Activated CD4-positive, alpha-beta memory T cell treated with anti-CD3 and anti-CD28 coated beads, Interleukin-2, amount 10 ng/mL, durations not matched to agents 7 days and 5 days (primary cell): ENCODE measurements around the gene CHST15. TPM values are rescaled to one million over a fixed set of nuclear protein-coding genes. Genes with fewer than 3 reads are reported as not detected.

Source experiments
- CTCF ChIA-PET: fragments of 350-600 bp; sonication (Branson Sonifier 250); formaldehyde crosslinking; loops from one replicate; lab custom pipeline; 2021; ENCODE audit warnings: antibody characterized with exemption, inconsistent platforms; lab: Charles Lee
- POLR2A ChIA-PET: fragments of 350-600 bp; sonication (Branson Sonifier 250); formaldehyde crosslinking; loops from one replicate; lab custom pipeline; 2021; ENCODE audit warnings: antibody characterized with exemption; lab: Charles Lee
- DNase-seq: peaks from one replicate; pipeline ENCODE4 v3.0.0-alpha.2; 2020
- H3K27ac Mint-ChIP-seq: one replicate; pipeline ENCODE4 v1.8.0; 2021; ENCODE audit warnings: mild to moderate bottlenecking, mixed read lengths
- H3K27me3 Mint-ChIP-seq: one replicate; pipeline ENCODE4 v1.8.0; 2021; ENCODE audit warnings: mixed read lengths
- H3K36me3 Mint-ChIP-seq: one replicate; pipeline ENCODE4 v1.8.0; 2021; ENCODE audit warnings: low read depth, mixed read lengths
- H3K4me1 Mint-ChIP-seq: one replicate; pipeline ENCODE4 v1.8.0; 2021; ENCODE audit warnings: mixed read lengths
- H3K4me3 Mint-ChIP-seq: one replicate; pipeline ENCODE4 v1.8.0; 2021; ENCODE audit warnings: mild to moderate bottlenecking, mixed read lengths
- H3K9me3 Mint-ChIP-seq: one replicate; pipeline ENCODE4 v1.8.0; 2021; ENCODE audit warnings: mixed read lengths
- total RNA-seq, 2 experiments: library from RNA; stranded (reverse); gene quantifications; one replicate each; pipeline ENCODE4 v1.2.3, GENCODE V29; 2021

The CHST15 gene
- total RNA-seq, 2 experiments from 2014 or later = 0.10 to 0.20 TPM

GRCh38 chr10:124025660-124026588, 67.5 kb downstream of the CHST15 start:
- H3K27ac Mint-ChIP-seq = no peak overlapping the region
- no peaks in the 10 kb centered on the region for H3K4me1 Mint-ChIP-seq
- H3K4me3 Mint-ChIP-seq = no peak overlapping the region
- no peaks in the 10 kb centered on the region for H3K36me3 Mint-ChIP-seq
- ChIA-PET CTCF (no interaction called here), POLR2A (no interaction called here)
- no peaks in the 10 kb centered on the region for H3K9me3 Mint-ChIP-seq
- no peak for DNase-seq
- H3K27me3 Mint-ChIP-seq = peaks cover 4% of the 10 kb centered on the region

- H3K4me1 Mint-ChIP-seq = no peaks in the 10 kb centered on the region
- no peak for DNase-seq
- CTCF ChIA-PET = no interaction called here
Observed at GRCh38 chr10:124025152-124025551, 68.2 kb downstream of the CHST15 start.

DNA sequence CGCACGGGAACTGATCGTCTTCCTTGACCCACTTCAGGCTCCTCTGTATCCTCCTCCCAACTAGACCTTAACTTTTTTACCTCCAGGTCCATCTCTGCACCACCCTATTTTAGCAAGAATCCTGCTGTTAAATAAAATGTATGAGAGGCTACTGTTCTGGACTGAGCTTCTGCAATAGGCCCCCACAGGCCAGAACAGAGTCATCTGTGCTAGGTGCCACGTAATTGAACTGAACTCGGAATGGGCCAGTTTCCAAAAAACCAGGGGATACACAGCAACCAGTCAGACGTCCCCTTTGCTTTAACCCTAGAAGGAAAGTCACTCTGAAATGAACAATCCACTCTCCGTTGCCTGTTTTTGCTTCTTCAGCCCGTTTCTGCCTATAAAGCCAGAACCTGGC, 71.3 kb downstream of the CHST15 start:
- CTCF ChIA-PET = no interaction called here
- H3K4me3 Mint-ChIP-seq = no peak overlapping the region
- peaks cover 4% of the 10 kb centered on the region for H3K27me3 Mint-ChIP-seq
- no peak for DNase-seq
- H3K36me3 Mint-ChIP-seq = no peaks in the 10 kb centered on the region
- H3K9me3 Mint-ChIP-seq = no peaks in the 10 kb centered on the region
- H3K4me1 Mint-ChIP-seq = no peaks in the 10 kb centered on the region
- POLR2A ChIA-PET = no interaction called here
- no peak overlapping the region for H3K27ac Mint-ChIP-seq

More at GRCh38 chr10:124025152-124025551, 68.2 kb downstream of the CHST15 start:
- Mint-ChIP-seq H3K27me3 (peaks cover 4% of the 10 kb centered on the region), H3K36me3 (no peaks in the 10 kb centered on the region), H3K27ac (no peak overlapping the region), H3K9me3 (no peaks in the 10 kb centered on the region), H3K4me3 (no peak overlapping the region)
- POLR2A ChIA-PET = no interaction called here

- Mint-ChIP-seq H3K9me3 (no peaks in the 10 kb centered on the region), H3K4me3 (no peak overlapping the region), H3K27ac (no peak overlapping the region), H3K27me3 (peaks cover 2% of the 10 kb centered on the region), H3K36me3 (no peaks in the 10 kb centered on the region), H3K4me1 (no peaks in the 10 kb centered on the region)
- ChIA-PET CTCF (no interaction called here), POLR2A (no interaction called here)
- DNase-seq = no peak
Observed at GRCh38 chr10:124020981-124021815, 72.2 kb downstream of the CHST15 start.

DNA sequence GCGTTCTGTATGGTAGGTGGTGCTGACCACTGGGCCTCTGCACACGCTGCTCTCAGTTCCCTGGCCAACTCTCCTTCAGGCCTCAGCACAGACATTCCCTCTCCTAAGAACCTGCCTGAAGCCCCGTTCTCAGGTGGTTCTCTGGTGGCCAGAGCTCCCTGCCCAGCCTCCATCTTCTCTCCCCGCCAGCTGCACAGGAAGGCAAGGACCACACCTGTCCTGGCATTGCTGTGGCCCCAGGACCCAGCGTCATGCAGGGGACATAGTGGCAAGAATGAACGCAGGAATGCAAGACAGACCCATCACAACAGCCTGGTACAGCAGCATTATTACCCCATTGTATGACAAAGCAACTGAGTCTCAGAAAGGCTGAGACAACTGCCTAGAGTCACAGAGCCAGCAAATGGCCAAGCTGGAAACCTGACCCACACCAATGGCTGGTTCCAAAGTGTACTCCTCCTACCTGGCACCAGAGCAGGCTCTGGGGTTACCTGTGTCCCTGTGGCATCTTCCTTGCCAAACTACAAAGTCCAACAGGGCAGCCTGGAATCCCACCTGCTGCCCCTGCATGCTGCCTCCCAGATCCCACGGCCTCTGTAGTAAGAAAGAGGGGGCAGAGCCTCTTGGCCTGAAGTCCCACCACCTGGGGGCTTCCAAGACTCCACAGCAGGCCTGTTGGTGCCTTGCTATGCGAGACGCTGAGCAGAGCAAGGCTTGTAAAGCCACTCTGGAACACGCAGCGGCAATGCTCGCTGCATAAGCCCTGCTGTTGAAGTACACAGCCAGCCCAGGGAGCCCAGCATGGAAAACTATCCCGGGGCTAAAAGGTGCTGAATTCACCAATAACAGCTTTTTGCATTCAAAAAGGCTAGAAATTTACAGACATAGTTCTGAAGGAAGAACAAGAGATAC, 73.3 kb downstream of the CHST15 start:
- H3K36me3 Mint-ChIP-seq = no peaks in the 10 kb centered on the region
- CTCF ChIA-PET = no interaction called here
- H3K27me3 Mint-ChIP-seq = peaks cover 2% of the 10 kb centered on the region
- no peak for DNase-seq
- H3K4me1 Mint-ChIP-seq = no peaks in the 10 kb centered on the region
- no peak overlapping the region for H3K27ac Mint-ChIP-seq
- POLR2A ChIA-PET = no interaction called here
- no peak overlapping the region for H3K4me3 Mint-ChIP-seq
- H3K9me3 Mint-ChIP-seq = no peaks in the 10 kb centered on the region

DNA sequence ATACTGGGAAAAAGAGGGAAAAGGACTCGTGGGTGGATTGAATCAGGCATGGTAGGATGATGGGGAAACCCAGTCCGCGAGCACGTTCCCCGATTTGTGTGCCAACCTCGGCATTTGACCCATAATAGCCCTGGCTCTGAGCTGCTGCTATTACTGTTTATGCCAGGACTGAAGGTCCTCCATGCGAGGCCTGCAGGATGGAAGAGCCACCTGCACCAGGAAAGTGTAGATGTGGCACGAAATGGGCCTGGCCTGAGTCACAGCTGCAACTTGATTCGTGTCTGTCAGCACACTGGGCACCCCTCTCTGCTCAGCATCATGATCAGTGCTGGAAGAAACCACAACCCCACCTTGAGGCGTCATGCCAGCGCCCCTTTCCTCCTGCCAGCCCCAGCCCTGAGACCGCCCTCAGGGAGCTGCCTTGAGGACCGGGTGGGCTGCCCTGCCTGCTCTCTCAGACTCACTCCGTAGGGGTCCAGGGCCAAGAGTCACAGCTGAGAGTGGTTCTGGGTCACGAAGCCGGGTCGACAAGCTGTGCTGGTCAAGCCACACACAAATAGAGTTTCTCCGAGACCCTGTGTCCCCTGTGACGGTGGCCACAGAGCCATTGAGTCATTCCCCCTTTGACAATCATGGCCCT, 74.4 kb downstream of the CHST15 start:
- Mint-ChIP-seq H3K36me3 (no peaks in the 10 kb centered on the region), H3K4me1 (no peaks in the 10 kb centered on the region), H3K4me3 (no peak overlapping the region), H3K27me3 (peaks cover 2% of the 10 kb centered on the region), H3K9me3 (peaks cover under 1% of the 10 kb centered on the region), H3K27ac (no peak overlapping the region)
- CTCF ChIA-PET = no interaction called here
- POLR2A ChIA-PET = no interaction called here
- no peak for DNase-seq

- peaks cover 2% of the 10 kb centered on the region for H3K27me3 Mint-ChIP-seq
- H3K27ac Mint-ChIP-seq = no peak overlapping the region
- H3K36me3 Mint-ChIP-seq = no peaks in the 10 kb centered on the region
- H3K9me3 Mint-ChIP-seq = peaks cover 4% of the 10 kb centered on the region
- ChIA-PET CTCF (no interaction called here), POLR2A (no interaction called here)
- no peak for DNase-seq
- H3K4me3 Mint-ChIP-seq = no peak overlapping the region
- H3K4me1 Mint-ChIP-seq = no peaks in the 10 kb centered on the region
Observed at GRCh38 chr10:124017729-124018128, 75.7 kb downstream of the CHST15 start.

GRCh38 chr10:124016804-124017375, 76.5 kb downstream of the CHST15 start:
- no peak overlapping the region for H3K27ac Mint-ChIP-seq
- DNase-seq = no peak
- peaks cover 4% of the 10 kb centered on the region for H3K9me3 Mint-ChIP-seq
- CTCF ChIA-PET = no interaction called here
- POLR2A ChIA-PET = no interaction called here
- H3K4me1 Mint-ChIP-seq = no peaks in the 10 kb centered on the region
- no peak overlapping the region for H3K4me3 Mint-ChIP-seq
- no peaks in the 10 kb centered on the region for H3K36me3 Mint-ChIP-seq
- H3K27me3 Mint-ChIP-seq = peaks cover 2% of the 10 kb centered on the region

DNA sequence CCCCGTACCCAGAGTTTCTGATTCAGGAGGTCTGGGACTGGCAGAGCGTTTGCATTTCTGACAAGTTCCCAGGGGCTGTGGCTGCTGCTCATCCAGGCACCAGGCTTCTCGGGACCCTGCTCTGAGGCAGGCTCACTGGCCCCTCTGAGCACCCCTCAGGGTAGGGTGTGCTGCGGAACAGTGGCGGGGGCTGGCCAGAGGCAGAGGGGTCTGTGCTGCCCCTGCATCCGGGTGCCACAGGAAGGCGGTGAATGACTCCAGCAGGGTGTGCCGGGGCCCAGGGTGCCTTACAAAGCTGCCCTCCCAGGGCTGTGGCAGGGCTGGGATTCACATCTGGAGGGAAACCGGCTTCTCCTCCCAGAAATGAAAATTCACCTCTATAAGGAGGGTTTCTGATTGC, 77.4 kb downstream of the CHST15 start:
- H3K9me3 Mint-ChIP-seq = peaks cover 4% of the 10 kb centered on the region
- ChIA-PET POLR2A (no interaction called here), CTCF (no interaction called here)
- no peaks in the 10 kb centered on the region for H3K4me1 Mint-ChIP-seq
- no peak for DNase-seq
- no peak overlapping the region for H3K27ac Mint-ChIP-seq
- no peaks in the 10 kb centered on the region for H3K27me3 Mint-ChIP-seq
- no peak overlapping the region for H3K4me3 Mint-ChIP-seq
- H3K36me3 Mint-ChIP-seq = no peaks in the 10 kb centered on the region

DNA sequence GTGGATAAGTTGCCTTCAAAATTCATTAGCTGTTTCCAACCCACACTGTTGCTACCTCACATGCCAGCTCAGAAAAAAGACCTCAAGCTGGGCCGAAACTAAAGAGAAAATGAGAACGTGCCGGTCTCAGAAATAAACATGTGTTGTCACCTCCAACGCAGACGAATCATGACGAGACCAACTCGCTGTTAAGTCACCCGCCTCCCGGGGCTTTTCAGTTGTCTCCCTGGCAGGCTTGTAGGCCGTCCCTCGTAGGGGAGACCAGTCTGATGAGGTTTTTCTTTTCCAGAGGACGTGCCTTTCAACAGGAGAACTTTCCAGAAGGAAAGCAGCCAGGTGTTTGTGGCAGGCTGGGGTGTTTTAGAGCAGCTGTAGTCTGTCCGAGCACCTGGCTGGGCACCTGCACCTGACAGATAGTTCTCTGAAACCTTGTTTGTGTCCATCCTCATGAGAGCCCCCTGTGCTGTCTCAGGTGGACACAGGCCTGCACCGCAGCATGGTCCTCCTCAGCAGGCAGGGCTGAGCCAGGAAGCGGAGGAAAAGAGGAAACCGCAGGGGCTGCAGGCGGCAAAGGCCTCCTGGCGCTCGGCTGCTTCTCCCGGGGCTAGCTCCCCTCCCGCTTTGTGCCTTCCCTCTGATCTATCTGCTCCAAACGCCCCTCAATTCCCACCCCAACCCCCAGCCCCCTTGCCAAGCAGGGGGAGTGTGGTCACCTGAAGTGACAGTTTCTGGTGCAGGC, 78.8 kb downstream of the CHST15 start:
- Mint-ChIP-seq H3K27me3 (no peaks in the 10 kb centered on the region), H3K36me3 (no peaks in the 10 kb centered on the region), H3K9me3 (peaks cover 4% of the 10 kb centered on the region)

GRCh38 chr10:124013916-124014315, 79.5 kb downstream of the CHST15 start:
- Mint-ChIP-seq H3K36me3 (no peaks in the 10 kb centered on the region), H3K27me3 (no peaks in the 10 kb centered on the region), H3K4me3 (no peak overlapping the region), H3K4me1 (no peaks in the 10 kb centered on the region), H3K9me3 (peaks cover 4% of the 10 kb centered on the region), H3K27ac (no peak overlapping the region)
- DNase-seq = no peak
- ChIA-PET POLR2A (no interaction called here), CTCF (interaction anchor here (0.8 kb wide), 1 partner anchor 19 kb away, joined by 3 read pairs; no protein-coding TSS in a partner anchor)

More for the DNA sequence above, 78.8 kb downstream of the CHST15 start:
- H3K4me3 Mint-ChIP-seq = no peak overlapping the region
- no peak overlapping the region for H3K27ac Mint-ChIP-seq
- no peak for DNase-seq
- H3K4me1 Mint-ChIP-seq = no peaks in the 10 kb centered on the region
- POLR2A ChIA-PET = no interaction called here
- CTCF ChIA-PET = no interaction called here
